Endothelial cell of umbilical vein (primary cell): ENCODE measurements around the gene KDM7A. TPM values are rescaled to one million over a fixed set of nuclear protein-coding genes. Genes with fewer than 3 reads are reported as not detected.

ENCODE experiments used
- BruUV-seq: library from RNA; stranded (reverse); fragments of 400-500 nt; replicated peaks from 2 replicates; lab custom pipeline; 2021; lab: Mats Ljungman, UMichigan
- CTCF ChIA-PET: fragments of 300-600, 350-600 bp; sonication (Branson Sonifier 250); formaldehyde crosslinking; loops from one replicate; lab custom pipeline; 2021; ENCODE audit warnings: antibody characterized with exemption, inconsistent platforms; lab: Charles Lee
- POLR2A ChIA-PET: fragments of 300-600, 350-600 bp; sonication (Branson Sonifier 250); formaldehyde crosslinking; loops from one replicate; lab custom pipeline; 2021; ENCODE audit warnings: antibody characterized with exemption, inconsistent platforms; lab: Charles Lee
- DNase-seq: peaks from one replicate; pipeline ENCODE4 v3.0.0-alpha.2; 2011; ENCODE audit warnings: low read depth, low spot score
- FAIRE-seq: peaks from 2 replicates; lab custom pipeline; 2011; peaks lifted over from hg19 to GRCh38; lab: Jason Lieb, UNC
- H2AFZ ChIP-seq: 2 replicates; pipeline ENCODE4 v1.6.0; 2012; ENCODE audit warnings: low read depth, low read length, control low read depth, inconsistent platforms
- H3K27ac ChIP-seq: 2 replicates; pipeline ENCODE4 v1.5.1; 2011; ENCODE audit warnings: low read depth, mild to moderate bottlenecking, control low read depth, low read length, moderate library complexity; ENCODE audit not compliant: insufficient read depth
- H3K27me3 ChIP-seq, 2 experiments: 2 replicates each; pipeline versions ENCODE4 v1.6.0 to v1.6.1; 2011; ENCODE audit warnings: low read length in 2 of 2, mixed read lengths in 1 of 2; ENCODE audit not compliant: control insufficient read depth in 2 of 2, insufficient read depth in 2 of 2
- H3K36me3 ChIP-seq, 2 experiments: 2 replicates in 1 of 2; 3 replicates in 1 of 2; pipeline ENCODE4 v1.5.1; 2011; ENCODE audit warnings: low read length in 2 of 2, mild to moderate bottlenecking in 1 of 2, moderate library complexity in 1 of 2; ENCODE audit not compliant: control insufficient read depth in 2 of 2, insufficient read depth in 2 of 2; ENCODE audit errors: extremely low read depth in 1 of 2
- H3K4me1 ChIP-seq: 3 replicates; pipeline ENCODE4 v1.5.1; 2011; ENCODE audit warnings: mild to moderate bottlenecking, low read length; ENCODE audit not compliant: control insufficient read depth, insufficient read depth; ENCODE audit errors: extremely low read depth
- H3K4me2 ChIP-seq: 2 replicates; pipeline ENCODE4 v1.6.1; 2011; ENCODE audit warnings: low read length, control low read depth, mixed read lengths; ENCODE audit not compliant: insufficient read depth
- H3K4me3 ChIP-seq, 3 experiments: fragments of 200-600 bp in 1 of 3; sonication (generic), shearing (Covaris generic) in 1 of 3; replicated peaks in 1 of 3; 2 replicates each; pipeline ENCODE4 v1.5.1; 2011 to 2016; ENCODE audit warnings: control low read depth in 3 of 3, low read length in 3 of 3, mild to moderate bottlenecking in 2 of 3, inconsistent platforms in 1 of 3, low read depth in 1 of 3, moderate library complexity in 1 of 3; ENCODE audit not compliant: insufficient read depth in 1 of 3
- H3K79me2 ChIP-seq: 2 replicates; pipeline ENCODE4 v1.6.0; 2012; ENCODE audit warnings: low read length, inconsistent platforms; ENCODE audit not compliant: control insufficient read depth, insufficient read depth
- H3K9ac ChIP-seq: replicated peaks from 2 replicates; pipeline ENCODE3; 2011; ENCODE audit warnings: low read length, control low read depth; ENCODE audit not compliant: insufficient read depth; ENCODE audit errors: extremely low read depth
- H3K9me1 ChIP-seq: replicated peaks from 3 replicates; pipeline ENCODE4 v1.6.0; 2011; ENCODE audit warnings: mild to moderate bottlenecking, low read length; ENCODE audit not compliant: control insufficient read depth, insufficient read depth; ENCODE audit errors: extremely low read depth
- H3K9me3 ChIP-seq: replicated peaks from 2 replicates; pipeline ENCODE4 v1.5.1; 2012; ENCODE audit warnings: low read length, inconsistent platforms; ENCODE audit not compliant: control insufficient read depth, insufficient read depth
- H4K20me1 ChIP-seq: replicated peaks from 2 replicates; pipeline ENCODE3; 2011; ENCODE audit warnings: mild to moderate bottlenecking, low read length; ENCODE audit not compliant: control insufficient read depth, insufficient read depth; ENCODE audit errors: extremely low read depth
- EZH2 ChIP-seq: IDR thresholded peaks from 2 replicates; pipeline ENCODE4 v1.6.1; 2012; ENCODE audit warnings: borderline replicate concordance, low read depth, mild to moderate bottlenecking, moderate library complexity, low read length, inconsistent platforms; ENCODE audit not compliant: severe bottlenecking
- FOS ChIP-seq: IDR thresholded peaks from 2 replicates; pipeline ENCODE4 v1.6.1; 2011; ENCODE audit warnings: mild to moderate bottlenecking, low read length, moderate library complexity, borderline replicate concordance; ENCODE audit not compliant: insufficient read depth
- GATA2 ChIP-seq: IDR thresholded peaks from 2 replicates; pipeline ENCODE4 v1.7.0; 2011; ENCODE audit warnings: low read depth, mild to moderate bottlenecking, moderate library complexity, mixed read lengths, low read length; ENCODE audit not compliant: insufficient read length, insufficient read depth
- JUN ChIP-seq: IDR thresholded peaks from 2 replicates; pipeline ENCODE4 v1.6.1; 2011; ENCODE audit warnings: borderline replicate concordance, low read depth; ENCODE audit not compliant: insufficient read length, insufficient read depth
- MYC ChIP-seq: IDR thresholded peaks from one replicate; pipeline ENCODE4 v1.6.1; 2011; ENCODE audit warnings: mild to moderate bottlenecking, low read depth, low read length
- POLR2A ChIP-seq: IDR thresholded peaks from 2 replicates; pipeline ENCODE4 v1.6.1; 2012; ENCODE audit warnings: low read depth, mild to moderate bottlenecking, control low read depth, low read length
- POLR2AphosphoS5 ChIP-seq: IDR thresholded peaks from 2 replicates; pipeline ENCODE4 v1.6.1; 2012; ENCODE audit warnings: low read depth, mild to moderate bottlenecking, control low read depth, low read length, moderate library complexity; ENCODE audit not compliant: insufficient read depth
- dilution Hi-C: fragments of 300-500 bp; cut with MboI; formaldehyde crosslinking; loops from one replicate; pipeline ENCODE4 v1.15.0; 2019; ENCODE audit warnings: low sequenced_read_pairs; ENCODE audit not compliant: extremely low pct_ligation_motif_present
- intact Hi-C: fragments of 100-400 bp; cut with micrococcal nuclease; formaldehyde crosslinking; loops from one replicate; pipeline ENCODE4 v1.10.0; 2022
- polyA plus RNA-seq, 4 experiments: library from polyadenylated mRNA; depleted of rRNA in 3 of 4; stranded (reverse) in 3 of 4; unstranded in 1 of 4; fragments of >200 nt; gene quantifications; 2 replicates each; pipeline versions ENCODE4 v1.2.1 to v1.2.3, GENCODE V29; 2011 to 2012; ENCODE audit warnings: missing spikeins in 1 of 4
- total RNA-seq: library from RNA; stranded (reverse); gene quantifications from 2 replicates; pipeline ENCODE4 v1.2.3, GENCODE V29; 2021
- TF ChIP-seq, protein P1 (sequence below): IDR thresholded peaks from 2 replicates; pipeline ENCODE4 v1.6.1; 2011; ENCODE audit not compliant: insufficient read depth, insufficient read length
- TF ChIP-seq, protein P2 (sequence below), 2 donors: IDR thresholded peaks; 1 replicate in 1 of 2; 2 replicates in 1 of 2; pipeline ENCODE4 v1.5.1; 2011; ENCODE audit warnings: low read length in 2 of 2, mild to moderate bottlenecking in 2 of 2, moderate library complexity in 2 of 2, control low read depth in 1 of 2, inconsistent platforms in 1 of 2, low read depth in 1 of 2; ENCODE audit not compliant: insufficient read depth in 1 of 2; ENCODE audit errors: extremely low read depth in 1 of 2

KDM7A gene
- total and polyA plus RNA-seq, 2 donors (not counting 3 experiments of a cell fraction or from before 2014, with no cell fraction given), result 2.4 to 7.3 TPM

DNA sequence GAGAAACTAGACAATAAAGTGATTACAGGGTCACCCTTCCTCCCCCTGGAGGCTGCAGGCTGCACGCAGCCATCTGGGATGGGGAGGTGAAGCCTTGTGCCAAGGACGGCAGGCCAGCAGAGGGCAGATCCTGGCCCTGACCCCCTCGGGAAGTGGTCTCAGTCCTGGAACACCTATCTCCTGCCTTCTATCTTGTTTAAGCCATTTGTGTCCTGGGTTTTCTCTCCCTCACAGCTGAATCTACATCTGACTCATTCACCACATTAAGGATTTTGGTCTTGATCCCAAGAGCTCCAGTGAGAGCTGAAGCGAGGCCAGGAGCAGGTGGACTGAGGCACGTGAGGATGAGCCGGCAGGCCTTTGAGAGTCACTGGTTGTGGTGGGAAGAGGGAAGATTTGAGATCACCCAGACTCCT, 97.7 kb downstream of the KDM7A start:
- H3K9me3 ChIP-seq, result no peaks in the 10 kb centered on the region
- no peak overlapping the region for H3K4me3 ChIP-seq
- no peaks in the 10 kb centered on the region for H3K79me2 ChIP-seq
- DNase-seq (peak; percentile 22), FAIRE-seq (peak; percentile 65)
- ChIA-PET CTCF (no interaction called here), POLR2A (no interaction called here)
- no peaks in the 10 kb centered on the region for H4K20me1 ChIP-seq
- intact Hi-C loops, result no loop called here
- no peak overlapping the region for H3K9ac ChIP-seq
- no peak overlapping the region for H3K4me2 ChIP-seq
- peaks cover 0 to 4% of the 10 kb centered on the region in 2 experiments for H3K27me3 ChIP-seq
- H3K9me1 ChIP-seq, result no peaks in the 10 kb centered on the region
- H3K36me3 ChIP-seq, result no peaks in the 10 kb centered on the region
- BruUV-seq, result no TSS peak
- H3K4me1 ChIP-seq, result no peaks in the 10 kb centered on the region
- H2AFZ ChIP-seq, result no peak overlapping the region
- dilution Hi-C loops, result no loop called here
- no peak overlapping the region for H3K27ac ChIP-seq
- TF ChIP-seq, protein P1, sequence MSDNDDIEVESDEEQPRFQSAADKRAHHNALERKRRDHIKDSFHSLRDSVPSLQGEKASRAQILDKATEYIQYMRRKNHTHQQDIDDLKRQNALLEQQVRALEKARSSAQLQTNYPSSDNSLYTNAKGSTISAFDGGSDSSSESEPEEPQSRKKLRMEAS, result no peak
- TF ChIP-seq, protein P2, sequence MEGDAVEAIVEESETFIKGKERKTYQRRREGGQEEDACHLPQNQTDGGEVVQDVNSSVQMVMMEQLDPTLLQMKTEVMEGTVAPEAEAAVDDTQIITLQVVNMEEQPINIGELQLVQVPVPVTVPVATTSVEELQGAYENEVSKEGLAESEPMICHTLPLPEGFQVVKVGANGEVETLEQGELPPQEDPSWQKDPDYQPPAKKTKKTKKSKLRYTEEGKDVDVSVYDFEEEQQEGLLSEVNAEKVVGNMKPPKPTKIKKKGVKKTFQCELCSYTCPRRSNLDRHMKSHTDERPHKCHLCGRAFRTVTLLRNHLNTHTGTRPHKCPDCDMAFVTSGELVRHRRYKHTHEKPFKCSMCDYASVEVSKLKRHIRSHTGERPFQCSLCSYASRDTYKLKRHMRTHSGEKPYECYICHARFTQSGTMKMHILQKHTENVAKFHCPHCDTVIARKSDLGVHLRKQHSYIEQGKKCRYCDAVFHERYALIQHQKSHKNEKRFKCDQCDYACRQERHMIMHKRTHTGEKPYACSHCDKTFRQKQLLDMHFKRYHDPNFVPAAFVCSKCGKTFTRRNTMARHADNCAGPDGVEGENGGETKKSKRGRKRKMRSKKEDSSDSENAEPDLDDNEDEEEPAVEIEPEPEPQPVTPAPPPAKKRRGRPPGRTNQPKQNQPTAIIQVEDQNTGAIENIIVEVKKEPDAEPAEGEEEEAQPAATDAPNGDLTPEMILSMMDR (IDR thresholded peaks at IDR 0.05; ENCODE audit: extremely low read depth in 1 of 2, insufficient read depth in 1 of 2, low read depth in 1 of 2, low read length in 2 of 2), result peak in 1 of 2 donors; percentile 49

DNA sequence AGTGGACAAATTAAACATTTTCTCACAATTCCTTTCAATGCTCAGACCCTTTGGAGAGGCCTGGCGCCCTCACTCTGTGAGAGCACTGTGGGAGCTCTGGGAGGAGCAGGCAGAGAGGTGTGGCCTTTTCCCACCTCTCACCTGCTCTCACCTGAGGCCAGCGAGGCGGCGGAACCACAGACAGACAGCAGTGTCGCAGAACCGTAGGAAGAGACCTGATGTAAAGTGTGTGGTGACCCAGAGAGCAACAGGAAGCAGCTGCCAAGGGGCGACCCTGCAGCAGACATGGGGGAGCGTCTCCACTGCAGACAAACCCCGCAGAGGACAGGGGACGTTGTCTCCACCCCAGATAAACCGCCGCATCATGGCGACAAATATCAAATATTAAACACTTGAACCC, 98.4 kb downstream of the KDM7A start:
- Histone ChIP-seq H3K9me1 (no peaks in the 10 kb centered on the region), H3K4me2 (no peak overlapping the region), H3K79me2 (no peaks in the 10 kb centered on the region), H4K20me1 (no peaks in the 10 kb centered on the region), H3K4me3 (no peak overlapping the region), H3K4me1 (no peaks in the 10 kb centered on the region), H3K36me3 (no peaks in the 10 kb centered on the region), H3K9me3 (no peaks in the 10 kb centered on the region), H3K9ac (no peak overlapping the region), H3K27me3 (peaks cover 0 to 4% of the 10 kb centered on the region in 2 experiments), H3K27ac (no peak overlapping the region), H2AFZ (no peak overlapping the region)
- TF ChIP-seq GATA2 (no peak), JUN (no peak), POLR2A (no peak), POLR2AphosphoS5 (no peak), EZH2 (no peak), FOS (no peak), MYC (no peak)
- TF ChIP-seq, protein P1, result no peak
- TF ChIP-seq, protein P2 (IDR thresholded peaks at IDR 0.05; ENCODE audit: extremely low read depth in 1 of 2, insufficient read depth in 1 of 2, low read depth in 1 of 2, low read length in 2 of 2), result no peak
- ChIA-PET POLR2A (no interaction called here), CTCF (interaction anchor here (1.1 kb wide), 1 partner anchor 120 kb away, joined by 3 read pairs; no protein-coding TSS in a partner anchor)
- dilution Hi-C loops, result no loop called here
- BruUV-seq, result no TSS peak
- intact Hi-C loops, result no loop called here
- no peak for FAIRE-seq
- no peak for DNase-seq
